AG04450 (cell line): Measurements from ENCODE around the gene AFMID. TPM values are rescaled to one million over a fixed set of nuclear protein-coding genes. Genes with fewer than 3 reads are reported as not detected.
A peak's percentile ranks its signal among the peaks of the same experiment; 100 is the strongest.

Source experiments
- CTCF ChIA-PET: fragments of 300-600, 350-600 bp; formaldehyde crosslinking; extraction: SDS; loops from one replicate; lab custom pipeline; 2022; ENCODE audit warnings: antibody characterized with exemption, inconsistent platforms; lab: Charles Lee
- POLR2A ChIA-PET: fragments of 350-600 bp; formaldehyde crosslinking; extraction: SDS; loops from one replicate; lab custom pipeline; 2021; ENCODE audit warnings: antibody characterized with exemption, inconsistent platforms; lab: Yijun Ruan, JAX
- DNase-seq: peaks from one replicate; pipeline ENCODE4 v3.0.0-alpha.2; 2011; ENCODE audit warnings: low read depth, low spot score
- H3K27ac ChIP-seq: one replicate; pipeline ENCODE4 v1.5.1; 2012; ENCODE audit warnings: low read depth, low read length, control low read depth
- H3K27me3 ChIP-seq: one replicate; pipeline ENCODE4 v1.6.0; 2012; ENCODE audit warnings: low read length; ENCODE audit not compliant: control insufficient read depth, insufficient read depth
- H3K4me3 ChIP-seq: 2 replicates; pipeline ENCODE4 v1.5.1; 2011; ENCODE audit warnings: mild to moderate bottlenecking, low read depth, low read length, control low read depth
- H3K9me3 ChIP-seq: 2 replicates; pipeline ENCODE4 v1.5.1; 2012; ENCODE audit warnings: low read length; ENCODE audit not compliant: control insufficient read depth, insufficient read depth
- CTCF ChIP-seq: IDR thresholded peaks from 2 replicates; pipeline ENCODE4 v1.5.1; 2011; ENCODE audit warnings: low read depth, low read length, control low read depth, inconsistent platforms
- polyA plus RNA-seq: library from polyadenylated mRNA; depleted of rRNA; stranded (reverse); fragments of >200 nt; gene quantifications from 2 replicates; pipeline ENCODE4 v1.2.3, GENCODE V29; 2011

AFMID gene
- polyA plus RNA-seq, 1 experiment = 26.2 TPM

- H3K27ac ChIP-seq = no peak overlapping the region
- DNase-seq = no peak
- TF ChIP-seq CTCF = no peak
- peaks cover 3% of the 10 kb centered on the region; the same call in 1 of the 2 replicates for H3K9me3 ChIP-seq
- no peaks in the 10 kb centered on the region for H3K27me3 ChIP-seq
- H3K4me3 ChIP-seq = no peak overlapping the region
- POLR2A ChIA-PET = interaction anchor here (0.7 kb wide), 1 partner anchor 44 kb away, joined by 7 read pairs; no protein-coding TSS in a partner anchor
- CTCF ChIA-PET = no interaction called here
Observed at GRCh38 chr17:78182504-78182903, 4.7 kb upstream of the AFMID start.

- H3K27ac ChIP-seq = no peak overlapping the region
- CTCF ChIA-PET = no interaction called here
- POLR2A ChIA-PET = no interaction called here
- no peak for DNase-seq
- H3K27me3 ChIP-seq = no peaks in the 10 kb centered on the region
- TF ChIP-seq CTCF = no peak
- H3K9me3 ChIP-seq = peaks cover 3% of the 10 kb centered on the region; the same call in 1 of the 2 replicates
- H3K4me3 ChIP-seq = no peak overlapping the region
Observed at GRCh38 chr17:78183916-78184315, 3.2 kb upstream of the AFMID start.

GRCh38 chr17:78184351-78184750 lies 2.8 kb upstream of the AFMID start:
- DNase-seq = no peak
- POLR2A ChIA-PET = no interaction called here
- Histone ChIP-seq H3K27ac (no peak overlapping the region), H3K4me3 (no peak overlapping the region), H3K9me3 (peaks cover under 1% of the 10 kb centered on the region; the same call in 1 of the 2 replicates), H3K27me3 (no peaks in the 10 kb centered on the region)
- CTCF ChIA-PET = interaction anchor here (2.7 kb wide), 1 partner anchor 10 kb away, joined by 11 read pairs; no protein-coding TSS in a partner anchor
- no peak for TF ChIP-seq CTCF

DNA sequence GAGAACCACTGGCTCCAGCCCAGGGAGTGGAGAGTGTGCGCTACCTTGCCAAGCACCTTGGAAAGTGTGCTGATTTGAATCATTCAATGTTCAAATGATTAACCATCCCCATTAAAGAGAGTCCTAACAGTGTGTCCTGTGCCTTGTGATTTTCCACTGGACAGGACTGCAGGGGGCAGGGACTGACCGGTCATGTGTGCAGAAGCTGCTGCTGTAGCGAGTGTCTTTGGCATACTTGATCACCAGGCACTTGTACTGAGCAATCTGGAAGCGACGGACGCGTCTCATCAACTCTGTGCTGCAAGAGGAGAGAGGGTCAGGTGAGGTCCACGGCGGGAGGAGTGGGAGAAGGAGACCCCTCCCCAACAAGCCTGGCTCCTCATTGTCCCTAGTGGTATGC lies 2.3 kb upstream of the AFMID start:
- no peak for TF ChIP-seq CTCF
- CTCF ChIA-PET = interaction anchor here (2.7 kb wide), 1 partner anchor 10 kb away, joined by 11 read pairs; no protein-coding TSS in a partner anchor
- POLR2A ChIA-PET = no interaction called here
- no peak overlapping the region for H3K27ac ChIP-seq
- no peaks in the 10 kb centered on the region for H3K27me3 ChIP-seq
- H3K9me3 ChIP-seq = no peaks in the 10 kb centered on the region
- no peak for DNase-seq
- no peak overlapping the region for H3K4me3 ChIP-seq

DNA sequence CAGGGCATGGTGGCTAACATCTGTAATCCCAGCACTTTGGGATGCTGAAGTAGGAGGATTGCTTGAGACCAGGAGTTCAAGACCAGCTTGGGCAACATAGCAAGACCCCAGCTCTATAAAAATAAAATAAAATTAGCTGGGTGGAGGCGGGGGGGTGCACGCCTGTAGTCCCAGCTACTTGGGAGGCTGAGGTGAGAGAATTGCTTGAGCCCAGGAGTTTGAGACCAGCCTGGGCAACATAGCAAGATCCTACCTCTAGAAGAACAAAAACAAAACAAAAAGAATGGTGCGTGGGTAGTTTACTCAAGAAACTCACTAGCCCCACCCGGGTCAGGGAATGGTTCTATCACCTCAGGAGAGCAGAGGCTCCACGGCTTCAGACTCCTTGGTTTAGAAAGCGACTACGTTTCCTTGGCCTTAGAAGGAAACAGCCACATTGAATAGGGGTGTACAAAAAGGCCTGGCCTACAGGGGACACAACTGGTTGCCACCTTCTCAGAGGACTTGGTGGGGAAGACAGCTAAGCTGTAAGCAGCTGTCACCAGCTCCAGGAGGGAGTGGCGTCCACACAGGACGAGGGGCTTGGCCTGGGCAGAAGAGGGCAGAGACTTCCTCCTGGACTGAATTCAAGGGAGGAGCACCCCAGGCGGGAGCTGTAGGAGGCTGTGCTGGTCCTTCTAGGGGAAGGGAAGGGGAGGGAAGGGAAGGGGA lies 1.0 kb upstream of the AFMID start:
- no peak for DNase-seq
- POLR2A ChIA-PET = interaction anchor here (0.7 to 1.5 kb wide), 4 partner anchors 12 to 44 kb away, joined by 3 to 4 read pairs (median 4); no protein-coding TSS in a partner anchor
- Histone ChIP-seq H3K9me3 (no peaks in the 10 kb centered on the region), H3K27me3 (no peaks in the 10 kb centered on the region), H3K27ac (no peak overlapping the region), H3K4me3 (peak overlapping the region; percentile 79)
- CTCF ChIA-PET = interaction anchor here (0.5 to 2.9 kb wide), 32 partner anchors 8 to 765 kb away, joined by 3 to 31 read pairs (median 4); no protein-coding TSS in a partner anchor
- TF ChIP-seq CTCF = no peak
